Sigmoid colon (tissue), 4 donors: ENCODE results near the gene GRK6.

ENCODE experiments used
- CTCF ChIP-seq, 4 experiments: fragments of 450-650 bp in 3 of 4; fragments of 200-600 bp in 1 of 4; IDR thresholded peaks; one replicate each; pipeline ENCODE4 v1.5.1; 2016 to 2019; ENCODE audit warnings: antibody characterized with exemption in 4 of 4, mild to moderate bottlenecking in 3 of 4, moderate library complexity in 2 of 4
- POLR2A ChIP-seq, 2 donors: fragments of 450-650 bp; IDR thresholded peaks; one replicate each; pipeline ENCODE4 v1.6.1; 2016; ENCODE audit warnings: antibody characterized with exemption in 2 of 2, mild to moderate bottlenecking in 2 of 2, moderate library complexity in 2 of 2
- POLR2AphosphoS5 ChIP-seq, 4 donors: sonication (generic); formaldehyde crosslinking; IDR thresholded peaks; one replicate each; pipeline ENCODE4 v1.6.1; 2017; ENCODE audit warnings: antibody characterized with exemption in 4 of 4

DNA sequence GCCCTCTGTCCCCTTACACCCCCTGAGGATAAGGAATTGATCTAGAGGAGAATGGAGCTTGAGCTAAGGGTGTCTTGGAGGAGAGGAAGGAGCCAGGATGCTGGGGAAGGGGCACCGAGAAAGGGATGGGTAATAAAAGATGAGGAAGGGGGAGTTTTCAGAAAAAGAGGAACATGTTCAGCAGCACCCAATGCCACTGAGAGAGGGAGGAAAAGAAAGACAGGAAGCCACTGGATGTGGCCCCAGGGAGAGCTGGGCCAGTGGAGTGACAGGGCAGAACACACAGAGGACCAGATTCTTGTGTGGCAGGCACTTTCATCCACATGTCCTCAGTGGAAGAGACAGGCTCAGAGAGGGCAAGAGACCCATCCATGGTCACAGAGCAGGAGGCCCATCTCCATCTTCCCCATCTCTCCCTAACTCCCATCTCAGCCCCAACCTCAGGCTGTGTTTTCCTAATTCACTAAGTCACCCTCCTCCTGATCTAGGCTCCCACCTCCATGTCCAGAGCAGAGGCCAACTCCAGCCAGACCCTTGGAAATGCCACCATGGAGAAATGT lies 33.2 kb upstream of the GRK6 start:
- TF ChIP-seq POLR2A (IDR thresholded peaks at IDR 0.05) (no peak), CTCF (IDR thresholded peaks at IDR 0.05) (no peak), POLR2AphosphoS5 (IDR thresholded peaks at IDR 0.05) (no peak)
